Hepatocyte (in vitro differentiated cells): ENCODE measurements around the gene CCN5.

Experiments used
- CTCF ChIP-seq: fragments of 200-600 bp; sonication (generic); IDR thresholded peaks from 2 replicates; pipeline ENCODE4 v1.5.1; 2016; ENCODE audit warnings: antibody characterized with exemption, mild to moderate bottlenecking; ENCODE audit not compliant: poor library complexity
- EZH2 ChIP-seq: fragments of 200-600 bp; sonication (generic); IDR thresholded peaks from 2 replicates; pipeline ENCODE4 v1.6.1; 2016; ENCODE audit warnings: antibody characterized with exemption, mild to moderate bottlenecking, borderline replicate concordance
- EZH2phosphoT487 ChIP-seq: fragments of 200-600 bp; sonication (generic); IDR thresholded peaks from one replicate; pipeline ENCODE4 v1.6.1; 2018; ENCODE audit warnings: antibody characterized with exemption, mild to moderate bottlenecking, low read depth, moderate library complexity; ENCODE audit not compliant: unreplicated experiment, severe bottlenecking

GRCh38 chr20:44721785-44722054, 6.6 kb downstream of the CCN5 start:
- TF ChIP-seq CTCF = no peak
- no peak for TF ChIP-seq EZH2phosphoT487
- TF ChIP-seq EZH2 = no peak
